GM12878 (cell line): ENCODE results near the gene ZXDC. TPM values are rescaled to one million over a fixed set of nuclear protein-coding genes. Genes with fewer than 3 reads are reported as not detected.

Experiments used
- ATAC-seq: fragments of 200-7000 bp; cut with Tn5 transposase; 3 replicates; pipeline ENCODE4 v1.9.1; 2020; ENCODE audit warnings: mild to moderate bottlenecking, moderate library complexity
- BruUV-seq: library from RNA; stranded (reverse); fragments of 400-500 nt; replicated peaks from 2 replicates; lab custom pipeline; 2021; lab: Mats Ljungman, UMichigan
- CTCF ChIA-PET: fragments of 300-600 bp; sonication (Branson Sonifier 250); formaldehyde crosslinking; extraction: SDS; loops from one replicate; lab custom pipeline; 2021; ENCODE audit warnings: inconsistent platforms; lab: Yijun Ruan, JAX
- POLR2A ChIA-PET: fragments of 350-600 bp; formaldehyde crosslinking; extraction: SDS; loops from one replicate; lab custom pipeline; 2021; ENCODE audit warnings: inconsistent platforms; lab: Charles Lee
- RAD21 ChIA-PET: fragments of 300-600 bp; sonication (Branson Sonifier 250); formaldehyde crosslinking; loops from one replicate; lab custom pipeline; 2023; ENCODE audit warnings: antibody characterized with exemption; ENCODE audit not compliant: unreplicated experiment; lab: Charles Lee
- SMC1A ChIA-PET: fragments of 300-600 bp; sonication (Branson Sonifier 250); formaldehyde crosslinking; loops from one replicate; lab custom pipeline; 2023; ENCODE audit not compliant: unreplicated experiment, uncharacterized antibody; lab: Charles Lee
- DNase-seq: peaks from one replicate; pipeline ENCODE4 v3.0.0-alpha.2; 2011; ENCODE audit warnings: low read depth, low spot score
- FAIRE-seq: peaks from 3 replicates; lab custom pipeline; 2011; peaks lifted over from hg19 to GRCh38; lab: Jason Lieb, UNC
- H2AFZ ChIP-seq: 2 replicates; pipeline ENCODE4 v1.6.0; 2011; ENCODE audit warnings: low read depth, low read length, control low read depth; ENCODE audit not compliant: control insufficient read depth
- H3K27ac ChIP-seq: 2 replicates; pipeline ENCODE4 v1.5.1; 2011; ENCODE audit warnings: control low read depth; ENCODE audit not compliant: control insufficient read depth, insufficient read depth
- H3K27me3 ChIP-seq, 2 experiments: replicated peaks in 1 of 2; 2 replicates each; pipeline versions ENCODE4 v1.6.0 to v1.6.1; 2011; ENCODE audit warnings: low read length in 1 of 2; ENCODE audit not compliant: control insufficient read depth in 2 of 2, insufficient read depth in 2 of 2
- H3K36me3 ChIP-seq, 2 experiments: 2 replicates each; pipeline ENCODE4 v1.5.1; 2011; ENCODE audit warnings: low read length in 1 of 2; ENCODE audit not compliant: control insufficient read depth in 2 of 2, insufficient read depth in 2 of 2
- H3K4me1 ChIP-seq: 2 replicates; pipeline ENCODE4 v1.6.1; 2011; ENCODE audit warnings: mild to moderate bottlenecking, low read length, moderate library complexity, mixed read lengths; ENCODE audit not compliant: control insufficient read depth, insufficient read depth
- H3K4me2 ChIP-seq: 2 replicates; pipeline ENCODE4 v1.6.0; 2011; ENCODE audit warnings: control low read depth; ENCODE audit not compliant: control insufficient read depth, insufficient read depth
- H3K4me3 ChIP-seq: fragments of 200-600 bp; sonication (generic); 2 replicates; pipeline ENCODE4 v1.5.1; 2016
- H3K79me2 ChIP-seq: 2 replicates; pipeline ENCODE4 v1.6.0; 2011; ENCODE audit warnings: low read length; ENCODE audit not compliant: control insufficient read depth, insufficient read depth
- H3K9ac ChIP-seq: 2 replicates; pipeline ENCODE4 v1.8.0; 2011; ENCODE audit warnings: low read length, control low read depth, mixed read lengths; ENCODE audit not compliant: control insufficient read depth, insufficient read depth
- H3K9me3 ChIP-seq: replicated peaks from 3 replicates; pipeline ENCODE4 v1.5.1; 2011; ENCODE audit warnings: mild to moderate bottlenecking, low read length; ENCODE audit not compliant: control insufficient read depth, insufficient read depth
- H4K20me1 ChIP-seq: 2 replicates; pipeline ENCODE4 v1.6.0; 2011; ENCODE audit not compliant: control insufficient read depth, insufficient read depth
- CBFB ChIP-seq: IDR thresholded peaks from 2 replicates; pipeline ENCODE4 v1.6.1; 2016; ENCODE audit warnings: antibody characterized with exemption, low read depth
- CHD4 ChIP-seq: fragments of 200-600 bp; sonication (generic); IDR thresholded peaks from 2 replicates; pipeline ENCODE4 v1.6.1; 2016; ENCODE audit warnings: mild to moderate bottlenecking
- DPF2 ChIP-seq: fragments of 450-650 bp; IDR thresholded peaks from 2 replicates; pipeline ENCODE4 v1.6.1; 2017; ENCODE audit warnings: mild to moderate bottlenecking
- FOS ChIP-seq: IDR thresholded peaks from 3 replicates; pipeline ENCODE4 v1.6.1; 2011; ENCODE audit warnings: borderline replicate concordance; ENCODE audit not compliant: insufficient read length; ENCODE audit errors: extremely low read depth
- KDM1A ChIP-seq: fragments of 200-600 bp; sonication (generic); IDR thresholded peaks from 2 replicates; pipeline ENCODE4 v1.6.1; 2016; ENCODE audit warnings: borderline replicate concordance
- NR2F1 ChIP-seq: fragments of 450-650 bp; conservative IDR thresholded peaks from 2 replicates; pipeline ENCODE4 v1.6.1; 2017; ENCODE audit warnings: mild to moderate bottlenecking
- POU2F2 ChIP-seq: IDR thresholded peaks from 3 replicates; pipeline ENCODE4 v1.6.1; 2011; ENCODE audit warnings: low read depth, mild to moderate bottlenecking, low read length, borderline replicate concordance
- SP1 ChIP-seq: IDR thresholded peaks from one replicate; pipeline ENCODE4 v1.6.1; 2011; ENCODE audit warnings: low read depth, low read length
- TAF1 ChIP-seq: IDR thresholded peaks from 2 replicates; pipeline ENCODE4 v1.6.1; 2011; ENCODE audit warnings: mild to moderate bottlenecking, low read depth, low read length, borderline replicate concordance
- TARDBP ChIP-seq: IDR thresholded peaks from 2 replicates; pipeline ENCODE4 v1.6.1; 2016; ENCODE audit warnings: borderline replicate concordance
- ZNF274 ChIP-seq: IDR thresholded peaks from one replicate; pipeline ENCODE4 v1.8.0; 2011; ENCODE audit not compliant: insufficient read length, insufficient read depth
- WGBS: methylation state at CpG from one replicate; pipeline ENCODE4 v1.1.6; 2016; ENCODE audit warnings: low lambda C conversion rate; ENCODE audit not compliant: insufficient replicate concordance, insufficient coverage; ENCODE audit errors: missing lambda C conversion rate; 5-methylcytosine and 5-hydroxymethylcytosine counted together
- in situ Hi-C: fragments of 300-500 bp; cut with MboI; formaldehyde crosslinking; loops from 9 replicates; pipeline ENCODE4 v1.14.3; 2018; ENCODE audit warnings: mixed read lengths
- intact Hi-C: fragments of 100-400 bp; cut with micrococcal nuclease; formaldehyde crosslinking; loops from one replicate; pipeline ENCODE4 v1.14.2; 2022; ENCODE audit not compliant: unreplicated experiment
- polyA plus RNA-seq, 11 experiments: library from polyadenylated mRNA; depleted of rRNA in 4 of 11; unstranded in 6 of 11; stranded (reverse) in 5 of 11; fragments of >200 nt; fragmentation: Nextera tagmentation in 4 of 11; fragmentation: Illumina TruSeq in 1 of 11; extraction: Ambion mirVana in 4 of 11; extraction: Trizol in 1 of 11; gene quantifications; 1 replicate in 1 of 11; 2 replicates in 10 of 11; pipeline versions ENCODE4 v1.2.1 to v1.2.3, GENCODE V29; 2011 to 2016; ENCODE audit warnings: inconsistent platforms in 2 of 11, missing spikeins in 2 of 11, low read depth in 1 of 11
- total RNA-seq, 4 experiments: library from RNA; depleted of rRNA in 3 of 4; stranded (reverse); fragments of >200 nt in 3 of 4; fragmentation: Illumina TruSeq in 1 of 4; extraction: Trizol in 1 of 4; gene quantifications; 2 replicates each; pipeline versions ENCODE4 v1.2.1 to v1.2.3, GENCODE V29; 2013 to 2021
- TF ChIP-seq, protein P1 (sequence below): fragments of 450-650 bp; IDR thresholded peaks from 2 replicates; pipeline ENCODE4 v1.6.1; 2016; ENCODE audit warnings: mild to moderate bottlenecking
- TF ChIP-seq, protein P2 (sequence below): IDR thresholded peaks from 2 replicates; pipeline ENCODE4 v1.6.1; 2012; ENCODE audit warnings: mild to moderate bottlenecking, low read depth, low read length

Gene ZXDC
- total and polyA plus RNA-seq, 10 of the 15 experiments (the other 5 are each of a cell fraction or from before 2014, with no cell fraction given) = 0.72 to 15.3 (median 8.5) TPM

DNA sequence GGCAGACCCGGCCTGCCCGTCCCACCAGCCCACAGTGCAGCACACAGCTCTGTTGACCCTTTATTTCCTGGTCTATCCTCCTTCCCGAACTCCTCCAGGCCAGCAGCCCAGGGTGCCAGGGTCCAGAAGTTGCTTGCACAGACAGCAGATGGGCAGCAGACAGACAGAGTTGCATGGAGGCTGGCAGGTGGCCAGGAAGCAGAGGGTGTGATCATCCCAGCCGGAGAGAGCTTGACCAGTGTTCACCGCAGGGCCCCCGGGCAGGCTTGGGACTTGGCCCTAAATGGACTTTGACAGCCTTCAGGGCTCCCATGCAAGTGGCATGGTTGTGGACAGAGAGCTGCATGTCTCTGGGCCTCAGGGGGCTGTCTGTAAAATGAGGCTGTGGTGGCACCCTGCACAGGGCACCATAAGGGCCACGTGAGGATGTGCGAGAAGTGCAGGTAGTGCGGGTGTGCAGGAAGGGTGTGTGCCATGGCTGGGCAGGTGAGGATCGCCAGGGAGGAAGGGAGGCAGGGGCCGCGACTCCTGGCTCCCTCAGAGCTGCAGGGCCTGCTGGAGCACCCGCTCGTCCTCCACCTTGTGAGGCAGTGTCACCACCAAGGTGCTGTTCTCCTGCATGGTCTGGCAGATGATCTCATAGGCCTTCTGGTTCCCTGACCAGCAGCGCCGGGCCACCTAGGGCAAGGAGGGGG, 6.3 kb upstream of the ZXDC start:
- Histone ChIP-seq H3K79me2 (no peaks in the 10 kb centered on the region), H4K20me1 (no peaks in the 10 kb centered on the region), H2AFZ (no peak overlapping the region), H3K4me1 (no peaks in the 10 kb centered on the region), H3K27me3 (no peaks in the 10 kb centered on the region), H3K9me3 (no peaks in the 10 kb centered on the region), H3K9ac (no peak overlapping the region), H3K36me3 (no peaks in the 10 kb centered on the region), H3K4me2 (no peak overlapping the region), H3K4me3 (no peak overlapping the region), H3K27ac (no peak overlapping the region)
- ChIA-PET SMC1A (no interaction called here), CTCF (no interaction called here), POLR2A (no interaction called here), RAD21 (no interaction called here)
- in situ Hi-C loops = no loop called here
- intact Hi-C loops = no loop called here
- FAIRE-seq = no peak
- 49% methylated on average over 16 of the region's 16 CpGs for WGBS
- TF ChIP-seq TAF1 (no peak), CBFB (no peak), TARDBP (no peak), NR2F1 (no peak), POU2F2 (no peak), FOS (no peak), DPF2 (no peak), SP1 (no peak), CHD4 (no peak), KDM1A (no peak), ZNF274 (no peak)
- TF ChIP-seq, protein P1, sequence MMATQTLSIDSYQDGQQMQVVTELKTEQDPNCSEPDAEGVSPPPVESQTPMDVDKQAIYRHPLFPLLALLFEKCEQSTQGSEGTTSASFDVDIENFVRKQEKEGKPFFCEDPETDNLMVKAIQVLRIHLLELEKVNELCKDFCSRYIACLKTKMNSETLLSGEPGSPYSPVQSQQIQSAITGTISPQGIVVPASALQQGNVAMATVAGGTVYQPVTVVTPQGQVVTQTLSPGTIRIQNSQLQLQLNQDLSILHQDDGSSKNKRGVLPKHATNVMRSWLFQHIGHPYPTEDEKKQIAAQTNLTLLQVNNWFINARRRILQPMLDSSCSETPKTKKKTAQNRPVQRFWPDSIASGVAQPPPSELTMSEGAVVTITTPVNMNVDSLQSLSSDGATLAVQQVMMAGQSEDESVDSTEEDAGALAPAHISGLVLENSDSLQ = no peak
- TF ChIP-seq, protein P2, sequence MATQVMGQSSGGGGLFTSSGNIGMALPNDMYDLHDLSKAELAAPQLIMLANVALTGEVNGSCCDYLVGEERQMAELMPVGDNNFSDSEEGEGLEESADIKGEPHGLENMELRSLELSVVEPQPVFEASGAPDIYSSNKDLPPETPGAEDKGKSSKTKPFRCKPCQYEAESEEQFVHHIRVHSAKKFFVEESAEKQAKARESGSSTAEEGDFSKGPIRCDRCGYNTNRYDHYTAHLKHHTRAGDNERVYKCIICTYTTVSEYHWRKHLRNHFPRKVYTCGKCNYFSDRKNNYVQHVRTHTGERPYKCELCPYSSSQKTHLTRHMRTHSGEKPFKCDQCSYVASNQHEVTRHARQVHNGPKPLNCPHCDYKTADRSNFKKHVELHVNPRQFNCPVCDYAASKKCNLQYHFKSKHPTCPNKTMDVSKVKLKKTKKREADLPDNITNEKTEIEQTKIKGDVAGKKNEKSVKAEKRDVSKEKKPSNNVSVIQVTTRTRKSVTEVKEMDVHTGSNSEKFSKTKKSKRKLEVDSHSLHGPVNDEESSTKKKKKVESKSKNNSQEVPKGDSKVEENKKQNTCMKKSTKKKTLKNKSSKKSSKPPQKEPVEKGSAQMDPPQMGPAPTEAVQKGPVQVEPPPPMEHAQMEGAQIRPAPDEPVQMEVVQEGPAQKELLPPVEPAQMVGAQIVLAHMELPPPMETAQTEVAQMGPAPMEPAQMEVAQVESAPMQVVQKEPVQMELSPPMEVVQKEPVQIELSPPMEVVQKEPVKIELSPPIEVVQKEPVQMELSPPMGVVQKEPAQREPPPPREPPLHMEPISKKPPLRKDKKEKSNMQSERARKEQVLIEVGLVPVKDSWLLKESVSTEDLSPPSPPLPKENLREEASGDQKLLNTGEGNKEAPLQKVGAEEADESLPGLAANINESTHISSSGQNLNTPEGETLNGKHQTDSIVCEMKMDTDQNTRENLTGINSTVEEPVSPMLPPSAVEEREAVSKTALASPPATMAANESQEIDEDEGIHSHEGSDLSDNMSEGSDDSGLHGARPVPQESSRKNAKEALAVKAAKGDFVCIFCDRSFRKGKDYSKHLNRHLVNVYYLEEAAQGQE = no peak
- DNase-seq = no peak
- BruUV-seq = no TSS peak
- no peak for ATAC-seq
